Hematopoietic multipotent progenitor cell treated with erythropoietin and hydrocortisone succinate and interleukin-3 and kit ligand, for 17 days (in vitro differentiated cells): ENCODE results near the gene CPEB3.
"Not testable (repeated sequence)": the region's sequence is repeated elsewhere in the genome, so short reads cannot be mapped to it uniquely, and the experiment has no call there.

Experiments
- DNase-seq: peaks from one replicate; pipeline ENCODE4 v3.0.0-alpha.2; 2015; ENCODE audit warnings: low spot score

Gene CPEB3

GRCh38 chr10:92267343-92267742 is 23.5 kb downstream of the CPEB3 start:
- DNase-seq = no peak

- DNase-seq = no peak
Observed at GRCh38 chr10:92265687-92266258, 25.1 kb downstream of the CPEB3 start.

- DNase-seq = no peak
Observed at GRCh38 chr10:92264249-92264648, 26.6 kb downstream of the CPEB3 start.

- DNase-seq = no peak
Observed at GRCh38 chr10:92263396-92263795, 27.5 kb downstream of the CPEB3 start.

GRCh38 chr10:92248566-92248965 is 42.3 kb downstream of the CPEB3 start:
- no peak for DNase-seq

GRCh38 chr10:92244796-92245195 is 46.1 kb downstream of the CPEB3 start:
- DNase-seq = no peak

GRCh38 chr10:92242910-92243671 is 47.8 kb downstream of the CPEB3 start:
- DNase-seq = no peak

GRCh38 chr10:92242380-92242779 is 48.5 kb downstream of the CPEB3 start:
- no peak for DNase-seq

GRCh38 chr10:92241501-92241900 is 49.4 kb downstream of the CPEB3 start:
- DNase-seq = no peak

- DNase-seq = no peak
Observed at GRCh38 chr10:92241158-92241500, 49.7 kb downstream of the CPEB3 start.

- DNase-seq = peak; percentile 18
Observed at GRCh38 chr10:92240289-92241157, 50.4 kb downstream of the CPEB3 start.

- no peak for DNase-seq
Observed at GRCh38 chr10:92239600-92240288, 51.1 kb downstream of the CPEB3 start.

GRCh38 chr10:92239151-92239599 is 51.7 kb downstream of the CPEB3 start:
- DNase-seq = no peak

GRCh38 chr10:92238586-92239098 is 52.2 kb downstream of the CPEB3 start:
- DNase-seq = no peak

GRCh38 chr10:92238054-92238585 is 52.8 kb downstream of the CPEB3 start:
- no peak for DNase-seq

- no peak for DNase-seq
Observed at GRCh38 chr10:92231196-92231595, 59.7 kb downstream of the CPEB3 start.

- no peak for DNase-seq
Observed at GRCh38 chr10:92222603-92223262, 68.1 kb downstream of the CPEB3 start.

GRCh38 chr10:92219559-92219958 is 71.3 kb downstream of the CPEB3 start:
- DNase-seq = no peak

GRCh38 chr10:92218569-92218968 is 72.3 kb downstream of the CPEB3 start:
- no peak for DNase-seq

GRCh38 chr10:92216608-92217007 is 74.3 kb downstream of the CPEB3 start:
- not testable (repeated sequence) for DNase-seq

GRCh38 chr10:92215222-92215621 is 75.7 kb downstream of the CPEB3 start:
- not testable (repeated sequence) for DNase-seq
